Measurements from ENCODE around the gene CXCL1.
"Not testable (repeated sequence)": the region's sequence is repeated elsewhere in the genome, so short reads cannot be mapped to it uniquely, and the experiment has no call there.

CXCL1 gene

GRCh38 chr4:73897380-73898136 lies 28.4 kb downstream of the CXCL1 start:
- ATAC-seq (ENCODE audit: insufficient read depth, low read depth) (no peak), DNase-seq (no peak)
- Histone ChIP-seq H3K79me2 (ENCODE audit: insufficient read depth, low read length) (no peaks in the 10 kb centered on the region), H3K4me3 (ENCODE audit: low read depth in 1 of 2, low read length in 2 of 2) (no peak overlapping the region), H2AFZ (ENCODE audit: low read depth, low read length) (no peak overlapping the region), H4K20me1 (ENCODE audit: insufficient read depth, low read length) (no peaks in the 10 kb centered on the region), H3K9me3 (ENCODE audit: insufficient read depth, low read length, severe bottlenecking) (no peaks in the 10 kb centered on the region), H3K27me3 (ENCODE audit: insufficient read depth, low read length, poor library complexity) (no peaks in the 10 kb centered on the region), H3K27ac (ENCODE audit: low read length) (no peak overlapping the region), H3K36me3 (ENCODE audit: insufficient read depth, low read length) (no peaks in the 10 kb centered on the region), H3K4me1 (ENCODE audit: insufficient read depth, low read length) (no peaks in the 10 kb centered on the region), H3K9ac (ENCODE audit: low read depth, low read length) (no peak overlapping the region), H3K4me2 (ENCODE audit: insufficient read depth, low read length) (no peak overlapping the region)
- TF ChIP-seq CTCF (IDR thresholded peaks at IDR 0.05; ENCODE audit: borderline replicate concordance, extremely low read depth, low read length, poor library complexity, severe bottlenecking): no peak
- TF ChIP-seq EZH2 (IDR thresholded peaks at IDR 0.05; ENCODE audit: borderline replicate concordance, low read depth, low read length, severe bottlenecking): no peak

GRCh38 chr4:73899338-73899737 lies 30.1 kb downstream of the CXCL1 start:
- ATAC-seq (ENCODE audit: insufficient read depth, low read depth); H3K9me3 ChIP-seq (ENCODE audit: insufficient read depth, low read length, severe bottlenecking); H3K9ac ChIP-seq (ENCODE audit: low read depth, low read length); H3K4me2 ChIP-seq (ENCODE audit: insufficient read depth, low read length); H3K27me3 ChIP-seq (ENCODE audit: insufficient read depth, low read length, poor library complexity); H2AFZ ChIP-seq (ENCODE audit: low read depth, low read length); H3K4me1 ChIP-seq (ENCODE audit: insufficient read depth, low read length); H3K36me3 ChIP-seq (ENCODE audit: insufficient read depth, low read length); H4K20me1 ChIP-seq (ENCODE audit: insufficient read depth, low read length); DNase-seq; H3K27ac ChIP-seq (ENCODE audit: low read length); H3K4me3 ChIP-seq (ENCODE audit: low read depth in 1 of 2, low read length in 2 of 2); H3K79me2 ChIP-seq (ENCODE audit: insufficient read depth, low read length): not testable (repeated sequence)

- DNase-seq (no peak), ATAC-seq (ENCODE audit: insufficient read depth, low read depth) (no peak)
- Histone ChIP-seq H3K4me3 (ENCODE audit: low read depth in 1 of 2, low read length in 2 of 2) (no peak overlapping the region), H3K27me3 (ENCODE audit: insufficient read depth, low read length, poor library complexity) (no peaks in the 10 kb centered on the region), H4K20me1 (ENCODE audit: insufficient read depth, low read length) (no peaks in the 10 kb centered on the region), H3K9ac (ENCODE audit: low read depth, low read length) (no peak overlapping the region), H3K36me3 (ENCODE audit: insufficient read depth, low read length) (no peaks in the 10 kb centered on the region), H3K4me1 (ENCODE audit: insufficient read depth, low read length) (no peaks in the 10 kb centered on the region), H3K79me2 (ENCODE audit: insufficient read depth, low read length) (no peaks in the 10 kb centered on the region), H3K27ac (ENCODE audit: low read length) (no peak overlapping the region), H3K9me3 (ENCODE audit: insufficient read depth, low read length, severe bottlenecking) (no peaks in the 10 kb centered on the region), H3K4me2 (ENCODE audit: insufficient read depth, low read length) (no peak overlapping the region), H2AFZ (ENCODE audit: low read depth, low read length) (no peak overlapping the region)
- TF ChIP-seq EZH2 (IDR thresholded peaks at IDR 0.05; ENCODE audit: borderline replicate concordance, low read depth, low read length, severe bottlenecking): no peak
- no peak for TF ChIP-seq CTCF (IDR thresholded peaks at IDR 0.05; ENCODE audit: borderline replicate concordance, extremely low read depth, low read length, poor library complexity, severe bottlenecking)
Observed at GRCh38 chr4:73901031-73901430, 31.8 kb downstream of the CXCL1 start.

GRCh38 chr4:73902038-73902637 lies 32.9 kb downstream of the CXCL1 start:
- Histone ChIP-seq H2AFZ (ENCODE audit: low read depth, low read length) (no peak overlapping the region), H3K27ac (ENCODE audit: low read length) (no peak overlapping the region), H3K4me3 (ENCODE audit: low read depth in 1 of 2, low read length in 2 of 2) (no peak overlapping the region), H3K36me3 (ENCODE audit: insufficient read depth, low read length) (no peaks in the 10 kb centered on the region), H3K9ac (ENCODE audit: low read depth, low read length) (no peak overlapping the region), H3K79me2 (ENCODE audit: insufficient read depth, low read length) (no peaks in the 10 kb centered on the region), H3K4me2 (ENCODE audit: insufficient read depth, low read length) (no peak overlapping the region), H4K20me1 (ENCODE audit: insufficient read depth, low read length) (no peaks in the 10 kb centered on the region), H3K27me3 (ENCODE audit: insufficient read depth, low read length, poor library complexity) (no peaks in the 10 kb centered on the region), H3K4me1 (ENCODE audit: insufficient read depth, low read length) (no peaks in the 10 kb centered on the region), H3K9me3 (ENCODE audit: insufficient read depth, low read length, severe bottlenecking) (no peaks in the 10 kb centered on the region)
- ATAC-seq (ENCODE audit: insufficient read depth, low read depth) (no peak), DNase-seq (no peak)
- TF ChIP-seq CTCF (IDR thresholded peaks at IDR 0.05; ENCODE audit: borderline replicate concordance, extremely low read depth, low read length, poor library complexity, severe bottlenecking) (no peak), EZH2 (IDR thresholded peaks at IDR 0.05; ENCODE audit: borderline replicate concordance, low read depth, low read length, severe bottlenecking) (no peak)
